HT1080 (cell line): ENCODE measurements around the gene NXPE1. TPM values are rescaled to one million over a fixed set of nuclear protein-coding genes. Genes with fewer than 3 reads are reported as not detected.
"Not testable (repeated sequence)": the region's sequence is repeated elsewhere in the genome, so short reads cannot be mapped to it uniquely, and the experiment has no call there.

ENCODE experiments used
- DNase-seq: peaks from one replicate; pipeline ENCODE4 v3.0.0-alpha.2; 2015; ENCODE audit warnings: low read depth
- polyA plus RNA-seq, 2 experiments: library from polyadenylated mRNA; depleted of rRNA; stranded (reverse); fragments of >200 nt; gene quantifications; 2 replicates each; pipeline ENCODE4 v1.2.3, GENCODE V29; 2015
- total RNA-seq: library from RNA; depleted of rRNA; stranded (reverse); fragments of >200 nt; shearing (Covaris generic); gene quantifications from 2 replicates; pipeline ENCODE4 v1.2.3, GENCODE V29; 2014; rRNA removed

The NXPE1 gene
- total RNA-seq, result not detected in 2 replicates
- not detected in 2 replicates for polyA plus RNA-seq (2015; cell fraction: cytosol; rRNA removed)
- not detected in 2 replicates for polyA plus RNA-seq (2015; cell fraction: nucleus; rRNA removed)

GRCh38 chr11:114559425-114560310 lies at the start of gene NXPE1:
NXPE1 (minus strand) TSS chr11:114559881; CDS start chr11:114551201, 8,680 bp downstream.
- DNase-seq, result no peak

- no peak for DNase-seq
These were observed 49.7 kb upstream of the NXPE1 start for GRCh38 chr11:114609429-114609828.

DNA sequence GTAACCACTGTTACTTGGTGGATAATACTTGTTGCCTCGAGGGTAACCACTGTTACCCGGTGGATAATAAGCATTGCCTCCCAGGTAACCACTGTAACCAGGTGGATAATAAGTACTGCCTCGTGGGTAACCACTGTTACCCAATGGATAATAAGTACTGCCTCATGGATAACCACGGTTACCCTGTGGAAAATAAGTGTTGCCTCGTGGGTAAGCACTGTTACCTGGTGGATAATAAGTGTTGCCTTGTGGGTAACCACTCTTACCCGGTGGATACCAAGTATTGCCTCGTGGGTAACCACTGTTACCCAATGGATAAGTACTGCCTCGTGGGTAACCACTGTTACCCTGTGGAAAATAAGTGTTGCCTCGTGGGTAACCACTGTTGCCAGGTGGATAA lies 48.9 kb upstream of the NXPE1 start:
- DNase-seq, result not testable (repeated sequence)

DNA sequence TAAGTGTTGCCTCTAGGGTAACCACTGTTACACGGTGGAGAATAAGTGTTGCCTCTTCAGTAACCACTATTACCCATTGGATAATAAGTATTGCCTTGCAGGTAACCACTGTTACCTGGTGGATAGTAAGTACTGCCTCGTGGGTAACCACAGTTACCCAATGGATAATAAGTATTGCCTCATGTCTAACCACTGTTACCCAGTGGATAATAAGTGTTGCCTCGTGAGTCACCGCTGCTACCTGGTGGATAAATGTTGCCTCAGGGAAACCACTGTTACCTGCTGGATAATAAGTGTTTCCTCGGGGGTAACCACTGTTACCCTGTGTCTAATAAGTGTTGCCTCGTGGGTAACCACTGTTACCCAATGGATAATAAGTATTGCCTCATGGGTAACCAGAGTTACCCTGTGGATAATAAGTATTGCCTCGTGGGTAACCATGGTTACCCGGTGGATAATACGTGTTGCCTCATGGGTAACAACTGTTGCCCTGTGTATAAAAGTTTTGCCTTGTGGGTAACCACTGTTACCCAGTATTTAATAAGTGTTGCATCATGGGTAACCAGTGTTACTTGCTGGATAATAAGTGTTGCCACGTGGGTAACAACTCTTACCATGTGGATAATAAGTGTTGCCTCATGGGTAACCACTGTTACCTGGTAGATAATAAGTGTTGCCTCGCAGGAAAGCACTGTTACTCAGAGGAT lies 48.2 kb upstream of the NXPE1 start:
- DNase-seq, result no peak

- DNase-seq, result not testable (repeated sequence)
These were observed 47.1 kb upstream of the NXPE1 start for GRCh38 chr11:114606802-114607075.

DNA sequence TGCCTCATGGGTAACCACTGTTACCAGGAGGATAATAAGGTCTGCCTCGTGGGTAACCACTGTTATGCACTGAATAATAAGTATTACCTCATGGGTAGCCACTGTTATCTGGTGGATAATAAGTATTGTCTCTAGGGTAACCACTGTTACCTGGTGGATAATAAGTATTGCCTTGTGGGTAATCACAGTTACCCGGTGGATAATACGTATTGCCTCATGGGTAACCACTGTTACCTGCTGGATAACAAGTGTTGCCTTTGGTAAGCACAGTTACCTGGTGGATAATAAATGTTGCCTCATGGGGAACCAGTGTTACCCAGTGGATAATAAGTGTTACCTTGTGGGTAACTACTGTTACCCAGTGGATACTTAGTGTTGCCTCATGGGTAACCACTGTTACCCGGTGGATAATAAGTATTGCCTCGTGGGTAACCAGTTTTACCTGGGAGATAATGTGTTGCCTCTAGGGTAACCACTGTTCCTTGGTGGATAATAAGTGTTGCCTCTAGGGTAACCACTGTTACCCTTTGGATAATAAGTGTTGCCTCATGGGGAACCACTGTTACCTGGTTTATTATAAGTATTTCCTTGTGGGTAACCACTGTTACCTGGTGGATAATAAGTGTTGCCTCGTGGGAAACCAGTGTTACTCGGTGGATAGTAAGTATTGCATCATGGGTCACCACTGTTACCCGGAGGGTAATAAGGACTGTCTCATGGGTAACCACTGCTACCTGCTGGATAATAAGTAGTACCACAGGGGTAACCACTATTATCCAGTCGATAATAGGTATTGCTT lies 46.5 kb upstream of the NXPE1 start:
- no peak for DNase-seq

DNA sequence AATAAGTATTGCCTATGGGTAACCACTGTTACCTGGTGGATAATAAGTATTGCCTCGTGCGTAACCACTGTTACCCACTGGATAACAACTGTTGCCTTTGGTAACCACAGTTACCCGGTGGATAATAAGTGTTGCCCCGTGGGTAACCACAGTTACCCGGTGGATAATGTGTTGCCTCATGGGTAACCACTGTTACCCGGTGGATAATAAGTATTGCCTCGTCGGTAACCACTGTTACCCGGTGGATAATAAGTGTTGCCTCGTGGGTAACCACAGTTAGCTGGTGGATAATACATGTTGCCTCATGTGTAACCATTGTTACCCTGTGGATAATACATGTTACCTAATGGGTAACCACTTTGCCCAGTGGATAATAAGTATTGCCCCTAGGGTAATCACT lies 45.7 kb upstream of the NXPE1 start:
- DNase-seq, result no peak

DNA sequence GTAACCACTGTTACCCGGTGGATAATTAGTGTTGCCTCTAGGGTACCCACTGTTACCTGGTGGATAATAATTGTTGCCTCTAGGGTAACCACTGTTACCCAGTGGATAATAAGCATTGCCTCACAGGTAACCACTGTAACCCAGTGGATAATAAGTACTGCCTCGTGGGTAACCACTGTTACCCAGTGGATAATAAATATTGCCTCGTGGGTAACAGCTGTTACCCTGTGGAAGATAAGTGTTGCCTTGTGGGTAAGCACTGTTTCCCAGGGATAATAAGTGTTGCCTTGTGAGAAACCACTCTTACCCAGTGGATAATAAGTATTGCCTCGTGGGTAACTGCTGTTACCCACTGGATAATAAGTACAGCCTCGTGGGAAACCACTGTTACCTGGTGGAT lies 45.2 kb upstream of the NXPE1 start:
- DNase-seq, result no peak

GRCh38 chr11:114604179-114604813 lies 44.6 kb upstream of the NXPE1 start:
- no peak for DNase-seq

GRCh38 chr11:114603151-114603550 lies 43.5 kb upstream of the NXPE1 start:
- not testable (repeated sequence) for DNase-seq

DNA sequence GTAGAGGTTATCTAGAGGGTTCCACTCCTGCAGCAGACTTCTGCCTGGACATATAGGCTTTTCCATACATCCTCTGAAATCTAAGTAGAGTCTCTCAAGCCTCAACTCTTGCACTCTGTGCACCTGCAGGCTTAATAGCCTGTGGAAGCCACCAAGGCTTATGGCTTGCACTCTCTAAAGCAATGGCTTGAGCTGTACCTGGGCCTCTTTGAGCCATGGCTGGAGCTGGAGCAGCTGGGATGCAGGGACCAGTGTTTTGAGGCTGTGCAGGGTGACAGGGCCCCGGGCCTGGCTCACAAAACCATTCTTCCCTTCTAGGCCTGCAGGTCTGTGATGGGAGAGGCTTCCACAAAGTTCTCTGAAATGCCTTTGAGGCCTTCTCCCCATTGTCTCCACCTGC lies 38.8 kb upstream of the NXPE1 start:
- DNase-seq, result no peak

DNA sequence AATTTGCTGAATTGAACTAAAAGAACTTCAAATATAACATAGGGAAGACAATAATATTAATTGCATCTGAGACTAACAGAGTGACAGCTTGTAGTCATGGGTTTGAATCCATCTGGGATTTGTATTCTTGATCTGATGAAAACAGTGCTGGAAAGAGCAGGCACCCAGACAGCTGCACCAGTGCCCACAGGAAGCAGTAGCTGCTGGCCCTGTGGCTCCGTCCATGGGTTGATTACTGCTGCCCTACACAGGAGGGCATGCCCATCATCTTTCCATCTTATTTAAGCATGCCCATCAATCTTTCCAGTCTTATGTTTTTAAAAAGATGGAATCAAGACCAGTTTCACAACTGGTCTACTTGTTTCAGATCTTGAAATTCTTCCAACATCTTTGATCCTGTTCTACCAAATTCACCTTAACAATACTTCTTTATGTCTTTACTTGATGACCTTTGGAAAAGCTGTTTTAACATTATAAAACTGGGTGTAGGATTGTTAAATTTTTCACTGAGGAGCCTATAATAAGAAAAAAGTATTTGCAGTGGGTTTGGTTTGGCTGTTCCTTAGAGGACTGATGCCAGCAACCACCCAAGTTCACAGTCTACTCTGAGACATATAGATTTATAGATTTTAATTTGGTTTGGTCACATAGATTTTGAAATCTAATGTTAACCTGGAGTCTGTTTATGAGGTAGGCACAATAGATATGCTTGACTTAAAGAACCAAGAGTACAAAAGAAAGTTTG lies 36.7 kb upstream of the NXPE1 start:
- DNase-seq, result no peak

GRCh38 chr11:114595571-114595970 lies 35.9 kb upstream of the NXPE1 start, which contains the start of gene NXPE4:
NXPE4 (minus strand) TSS chr11:114595786; CDS start chr11:114594759, 1,027 bp downstream.
- DNase-seq, result no peak

DNA sequence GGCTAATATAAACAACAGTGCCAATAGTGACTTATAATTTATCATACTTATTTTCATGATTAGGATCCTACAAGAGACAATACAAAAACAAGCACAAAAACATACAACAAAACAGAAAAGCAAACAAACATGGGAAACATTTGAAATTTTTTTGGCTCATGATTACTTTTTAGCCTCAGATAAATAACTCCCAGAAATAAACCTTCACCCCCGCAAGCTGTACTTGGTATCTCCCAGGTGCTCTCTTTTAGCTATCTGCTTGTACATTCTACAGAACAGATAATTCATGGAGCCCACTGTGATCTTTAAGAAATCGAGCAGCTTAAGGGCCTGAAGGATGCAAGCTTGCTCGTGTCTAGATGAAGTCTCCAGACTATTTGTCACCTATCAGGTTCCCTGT lies 35.0 kb upstream of the NXPE1 start:
- no peak for DNase-seq

DNA sequence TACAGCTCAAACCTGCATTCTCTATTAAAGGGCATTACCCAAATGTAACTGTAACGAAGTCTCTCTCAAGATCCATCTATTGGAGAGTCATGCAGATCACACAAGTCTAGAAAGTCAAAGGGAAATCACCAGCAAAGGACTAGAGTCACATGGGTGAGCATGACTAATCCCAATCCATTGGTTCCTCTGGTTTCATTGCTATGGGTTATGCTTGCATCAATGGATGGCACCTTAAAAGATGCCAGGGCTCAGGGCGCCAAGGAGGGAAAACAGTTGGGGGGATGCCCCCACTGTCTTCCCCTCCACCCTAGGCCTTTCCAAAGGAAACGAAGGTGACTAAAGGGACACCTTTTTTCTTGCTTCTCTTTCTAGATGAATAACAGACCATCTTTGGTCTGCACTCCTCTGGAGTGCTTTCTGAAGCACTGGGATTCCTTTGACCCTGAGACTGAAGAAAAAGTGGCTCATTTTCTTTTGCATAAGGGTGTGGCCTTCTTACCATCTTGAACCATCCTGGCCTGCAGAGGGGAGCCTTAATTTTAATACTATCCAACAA lies 27.8 kb upstream of the NXPE1 start:
- no peak for DNase-seq

DNA sequence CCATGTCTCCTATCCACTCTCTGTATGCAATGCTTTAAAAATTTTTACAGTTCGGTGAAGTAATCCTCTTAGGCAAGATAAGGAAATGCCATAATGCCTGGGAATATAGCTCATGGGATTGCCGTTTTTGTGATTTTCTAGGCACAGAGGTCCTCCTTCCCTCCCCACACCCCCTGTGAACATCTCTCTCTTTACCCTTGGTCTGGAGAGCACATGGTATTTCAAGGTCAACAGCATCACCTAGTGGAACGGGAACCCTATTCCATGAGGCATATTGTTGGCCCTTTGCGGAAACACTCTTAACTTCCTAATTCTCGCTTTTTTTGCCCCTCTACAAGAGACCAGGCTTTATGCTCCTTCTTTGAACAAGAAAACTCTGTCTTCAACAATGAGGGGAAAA lies 27.1 kb upstream of the NXPE1 start:
- peak; percentile 28 for DNase-seq

DNA sequence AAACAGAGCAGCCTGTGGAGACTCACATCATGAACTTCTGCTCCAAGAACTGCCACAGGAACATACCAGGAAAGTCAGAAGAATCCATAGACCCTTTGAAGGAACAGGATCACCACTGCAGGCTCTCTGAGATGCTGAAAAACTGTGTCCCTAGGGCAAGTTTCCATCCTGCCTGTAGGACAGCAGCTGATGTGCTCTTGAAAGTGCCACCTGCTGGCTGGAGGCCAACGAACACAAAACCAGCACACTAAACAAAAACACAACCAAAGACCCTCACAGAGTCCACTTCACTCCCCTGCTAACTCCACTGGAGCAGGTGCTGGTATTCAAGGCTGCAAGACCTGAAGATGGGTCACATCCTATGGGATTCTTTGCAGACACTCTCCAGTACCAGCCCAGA lies 12.0 kb upstream of the NXPE1 start:
- DNase-seq, result no peak

DNA sequence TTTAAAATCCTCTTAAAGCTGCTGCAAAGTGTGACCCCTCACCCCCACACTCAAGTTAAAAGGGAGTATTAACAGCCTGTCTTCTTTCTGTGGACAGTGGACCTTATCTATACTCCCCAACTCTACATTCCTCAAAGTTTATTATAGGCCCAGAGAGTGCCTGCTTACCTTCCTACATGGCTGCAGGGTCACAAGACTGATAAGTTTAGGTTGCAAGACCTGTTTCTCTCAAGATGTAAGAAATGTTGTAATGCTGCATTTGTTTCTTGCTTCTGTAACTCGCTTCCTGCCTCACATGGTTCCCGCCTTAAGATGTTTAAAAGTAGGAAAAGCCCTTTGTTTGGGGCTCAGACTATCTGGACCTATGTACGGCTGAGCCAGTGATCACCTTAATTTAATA lies 10.1 kb upstream of the NXPE1 start:
- no peak for DNase-seq

DNA sequence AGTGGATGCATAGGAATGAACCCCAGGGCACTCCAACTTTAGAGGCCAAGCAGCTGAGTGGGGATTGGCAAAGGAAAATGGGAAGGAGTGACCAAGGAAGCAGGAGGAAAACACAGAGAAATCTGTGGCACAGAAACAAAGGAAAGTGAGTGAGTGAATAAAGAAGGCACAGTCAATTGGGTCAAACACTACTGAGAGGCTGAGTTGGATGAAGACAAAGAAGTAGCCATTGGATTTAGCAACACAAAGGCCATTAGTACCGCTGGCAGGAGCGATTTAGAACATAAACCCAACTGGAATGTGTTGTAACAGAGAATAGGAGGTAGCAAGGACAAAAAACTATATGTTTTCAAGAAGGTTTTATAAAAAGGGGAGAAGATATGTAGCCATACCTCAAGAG lies 6.6 kb upstream of the NXPE1 start:
- DNase-seq, result no peak

- DNase-seq, result no peak
These were observed 5.2 kb upstream of the NXPE1 start for GRCh38 chr11:114564831-114565230.
